MM.1S (cell line): ENCODE measurements around the gene EFEMP2.

Source experiments
- DNase-seq: peaks from one replicate; pipeline ENCODE4 v3.0.0-alpha.2; 2015
- H2AFZ ChIP-seq: fragments of 300-600 bp; sonication (generic); 2 replicates; pipeline ENCODE4 v1.6.0; 2016; ENCODE audit warnings: antibody characterized with exemption, low read length
- H3F3A ChIP-seq: fragments of 300-600 bp; sonication (generic); 2 replicates; pipeline ENCODE4 v1.6.1; 2016; ENCODE audit warnings: mild to moderate bottlenecking, antibody characterized with exemption, low read length, moderate library complexity, mixed read lengths; ENCODE audit not compliant: insufficient read depth
- H3K27ac ChIP-seq: fragments of 300-600 bp; sonication (generic); 2 replicates; pipeline ENCODE4 v1.5.1; 2016; ENCODE audit warnings: mild to moderate bottlenecking, low read length
- H3K27me3 ChIP-seq: fragments of 300-600 bp; sonication (generic); replicated peaks from 2 replicates; pipeline ENCODE4 v1.6.0; 2016; ENCODE audit warnings: low read length; ENCODE audit not compliant: insufficient read depth
- H3K36me3 ChIP-seq: fragments of 300-600 bp; sonication (generic); replicated peaks from 2 replicates; pipeline ENCODE4 v1.6.1; 2016; ENCODE audit warnings: mild to moderate bottlenecking, low read length, mixed read lengths; ENCODE audit not compliant: insufficient read depth
- H3K4me1 ChIP-seq: fragments of 300-600 bp; sonication (generic); 2 replicates; pipeline ENCODE4 v1.6.1; 2016; ENCODE audit warnings: low read length, mixed read lengths
- H3K4me2 ChIP-seq: fragments of 300-600 bp; sonication (generic); 2 replicates; pipeline ENCODE4 v1.6.0; 2016; ENCODE audit warnings: low read depth, low read length
- H3K4me3 ChIP-seq: fragments of 300-600 bp; sonication (generic); 2 replicates; pipeline ENCODE4 v1.5.1; 2016; ENCODE audit warnings: low read length, mixed read lengths
- H3K79me2 ChIP-seq: fragments of 300-600 bp; sonication (generic); 2 replicates; pipeline ENCODE4 v1.6.1; 2016; ENCODE audit warnings: mixed run types, low read length, mixed read lengths
- H3K9ac ChIP-seq: fragments of 300-600 bp; sonication (generic); 2 replicates; pipeline ENCODE4 v1.6.1; 2016; ENCODE audit warnings: low read length, mixed read lengths
- H3K9me2 ChIP-seq: fragments of 300-600 bp; sonication (generic); replicated peaks from 2 replicates; pipeline ENCODE4 v1.6.1; 2016; ENCODE audit warnings: mild to moderate bottlenecking, low read length, mixed read lengths; ENCODE audit not compliant: insufficient read depth
- H3K9me3 ChIP-seq: fragments of 300-600 bp; sonication (generic); replicated peaks from 2 replicates; pipeline ENCODE4 v1.6.1; 2016; ENCODE audit warnings: mild to moderate bottlenecking, low read length, mixed read lengths; ENCODE audit not compliant: insufficient read depth
- H4K20me1 ChIP-seq: fragments of 300-600 bp; sonication (generic); 2 replicates; pipeline ENCODE4 v1.6.1; 2016; ENCODE audit warnings: mild to moderate bottlenecking, low read length, moderate library complexity, mixed read lengths; ENCODE audit not compliant: insufficient read depth
- CTCF ChIP-seq: fragments of 300-600 bp; sonication (generic); IDR thresholded peaks from 2 replicates; pipeline ENCODE4 v1.5.1; 2016; ENCODE audit warnings: antibody characterized with exemption, low read length, mixed read lengths
- EZH2 ChIP-seq: fragments of 300-600 bp; sonication (generic); optimal IDR thresholded peaks from 2 replicates; pipeline ENCODE3; 2017; ENCODE audit warnings: low read depth, mild to moderate bottlenecking, antibody characterized with exemption, low read length, mixed read lengths

EFEMP2 gene

GRCh38 chr11:65891219-65892136 is 18.9 kb upstream of the EFEMP2 start:
- Histone ChIP-seq H3F3A (peaks cover 32% of the 10 kb centered on the region), H3K79me2 (peaks cover 28% of the 10 kb centered on the region), H3K4me3 (peak overlapping the region; percentile 84), H2AFZ (no peak overlapping the region; the same call in 1 of the 2 replicates), H3K9me3 (no peaks in the 10 kb centered on the region), H3K27ac (peak overlapping the region; percentile 81; the same call in 1 of the 2 replicates), H3K4me1 (peaks cover 29% of the 10 kb centered on the region), H3K27me3 (no peaks in the 10 kb centered on the region; the same call in 1 of the 2 replicates), H3K36me3 (no peaks in the 10 kb centered on the region), H3K9ac (peak overlapping the region; percentile 88), H3K4me2 (peak overlapping the region; percentile 97), H3K9me2 (no peaks in the 10 kb centered on the region), H4K20me1 (no peaks in the 10 kb centered on the region)
- TF ChIP-seq EZH2 (no peak), CTCF (peak; percentile 32)
- DNase-seq, result no peak

- no peaks in the 10 kb centered on the region for H3K27me3 ChIP-seq
- peaks cover 33% of the 10 kb centered on the region for H3K79me2 ChIP-seq
- H4K20me1 ChIP-seq, result no peaks in the 10 kb centered on the region
- H3K27ac ChIP-seq, result peak within 1 kb of the TSS; percentile 81
- no peaks in the 10 kb centered on the region for H3K9me2 ChIP-seq
- H3K4me3 ChIP-seq, result peak within 1 kb of the TSS; percentile 98
- DNase-seq, result peak; percentile 97
- peak within 1 kb of the TSS; percentile 69; the same call in 1 of the 2 replicates for H2AFZ ChIP-seq
- H3K9ac ChIP-seq, result peak within 1 kb of the TSS; percentile 88
- H3K36me3 ChIP-seq, result no peaks in the 10 kb centered on the region
- H3F3A ChIP-seq, result peaks cover 32% of the 10 kb centered on the region
- peaks cover 31% of the 10 kb centered on the region for H3K4me1 ChIP-seq
- H3K9me3 ChIP-seq, result no peaks in the 10 kb centered on the region
- H3K4me2 ChIP-seq, result peak within 1 kb of the TSS; percentile 97
- no peak for TF ChIP-seq EZH2
- peak; percentile 42 for TF ChIP-seq CTCF
Measured at GRCh38 chr11:65890324-65891218, 18.0 kb upstream of the EFEMP2 start, which contains the start of gene CCDC85B. Gene CCDC85B, plus strand, starts transcription at chr11:65890673. Its CDS starts 111 bp downstream, at chr11:65890784.

GRCh38 chr11:65888163-65888814 is 15.7 kb upstream of the EFEMP2 start, which contains the start of gene FIBP:
Gene FIBP, minus strand, starts transcription at chr11:65888471. Its CDS starts 53 bp downstream, at chr11:65888418.
- TF ChIP-seq CTCF, result peak; percentile 79
- no peak for TF ChIP-seq EZH2
- peak; percentile 97 for DNase-seq
- Histone ChIP-seq H3K4me1 (peaks cover 34% of the 10 kb centered on the region), H2AFZ (peak within 1 kb of the TSS; percentile 96), H3K27ac (peak within 1 kb of the TSS; percentile 69), H4K20me1 (no peaks in the 10 kb centered on the region), H3K27me3 (no peaks in the 10 kb centered on the region), H3F3A (peaks cover 23% of the 10 kb centered on the region), H3K4me2 (peak within 1 kb of the TSS; percentile 100), H3K9ac (peak within 1 kb of the TSS; percentile 77), H3K79me2 (peaks cover 41% of the 10 kb centered on the region), H3K36me3 (peaks cover 8% of the 10 kb centered on the region), H3K9me3 (no peaks in the 10 kb centered on the region), H3K9me2 (no peaks in the 10 kb centered on the region), H3K4me3 (peak within 1 kb of the TSS; percentile 98)
